Osteocyte (in vitro differentiated cells): ENCODE measurements around the gene ANKK1. TPM values are rescaled to one million over a fixed set of nuclear protein-coding genes. Genes with fewer than 3 reads are reported as not detected.

ENCODE experiments used
- DNase-seq: peaks from one replicate; pipeline ENCODE4 v3.0.0; 2021; ENCODE audit warnings: mixed read lengths; ENCODE audit not compliant: unreplicated experiment; ENCODE audit errors: extremely low spot score
- H3K27ac Mint-ChIP-seq: one replicate; pipeline ENCODE4 v1.8.0; 2021; ENCODE audit warnings: mild to moderate bottlenecking, mixed read lengths; ENCODE audit not compliant: unreplicated experiment
- H3K27me3 Mint-ChIP-seq: one replicate; pipeline ENCODE4 v1.8.0; 2021; ENCODE audit warnings: mixed read lengths; ENCODE audit not compliant: unreplicated experiment
- H3K36me3 Mint-ChIP-seq: one replicate; pipeline ENCODE4 v1.8.0; 2021; ENCODE audit warnings: mixed read lengths; ENCODE audit not compliant: unreplicated experiment
- H3K4me1 Mint-ChIP-seq: one replicate; pipeline ENCODE4 v1.8.0; 2021; ENCODE audit warnings: mixed read lengths; ENCODE audit not compliant: unreplicated experiment
- H3K4me3 Mint-ChIP-seq: one replicate; pipeline ENCODE4 v1.8.0; 2021; ENCODE audit warnings: mild to moderate bottlenecking, moderate library complexity, mixed read lengths; ENCODE audit not compliant: unreplicated experiment
- H3K9me3 Mint-ChIP-seq: one replicate; pipeline ENCODE4 v1.8.0; 2021; ENCODE audit warnings: mixed read lengths; ENCODE audit not compliant: unreplicated experiment
- long read RNA-seq: library from polyadenylated mRNA; unstranded; transcript quantifications from one replicate; pipeline ENCODE4 v2.0.0, GENCODE V29; 2021
- total RNA-seq: library from RNA; stranded (reverse); gene quantifications from 2 replicates; pipeline ENCODE4 v1.2.1, GENCODE V29; 2021
- TF ChIP-seq, protein P1 (sequence below): fragments of 200-600 bp; sonication (generic); IDR thresholded peaks from 2 replicates; pipeline ENCODE4 v1.5.0; 2021; ENCODE audit warnings: antibody characterized with exemption, mild to moderate bottlenecking, moderate library complexity

The ANKK1 gene
- not detected in 2 replicates for total RNA-seq
- long read RNA-seq, result 0 reads

- no peak within 1 kb of the TSS for H3K27ac Mint-ChIP-seq
- no peaks in the 10 kb centered on the region for H3K36me3 Mint-ChIP-seq
- H3K9me3 Mint-ChIP-seq, result no peaks in the 10 kb centered on the region
- TF ChIP-seq, protein P1, sequence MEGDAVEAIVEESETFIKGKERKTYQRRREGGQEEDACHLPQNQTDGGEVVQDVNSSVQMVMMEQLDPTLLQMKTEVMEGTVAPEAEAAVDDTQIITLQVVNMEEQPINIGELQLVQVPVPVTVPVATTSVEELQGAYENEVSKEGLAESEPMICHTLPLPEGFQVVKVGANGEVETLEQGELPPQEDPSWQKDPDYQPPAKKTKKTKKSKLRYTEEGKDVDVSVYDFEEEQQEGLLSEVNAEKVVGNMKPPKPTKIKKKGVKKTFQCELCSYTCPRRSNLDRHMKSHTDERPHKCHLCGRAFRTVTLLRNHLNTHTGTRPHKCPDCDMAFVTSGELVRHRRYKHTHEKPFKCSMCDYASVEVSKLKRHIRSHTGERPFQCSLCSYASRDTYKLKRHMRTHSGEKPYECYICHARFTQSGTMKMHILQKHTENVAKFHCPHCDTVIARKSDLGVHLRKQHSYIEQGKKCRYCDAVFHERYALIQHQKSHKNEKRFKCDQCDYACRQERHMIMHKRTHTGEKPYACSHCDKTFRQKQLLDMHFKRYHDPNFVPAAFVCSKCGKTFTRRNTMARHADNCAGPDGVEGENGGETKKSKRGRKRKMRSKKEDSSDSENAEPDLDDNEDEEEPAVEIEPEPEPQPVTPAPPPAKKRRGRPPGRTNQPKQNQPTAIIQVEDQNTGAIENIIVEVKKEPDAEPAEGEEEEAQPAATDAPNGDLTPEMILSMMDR, result peak; percentile 9
- DNase-seq, result no peak
- peaks cover 12% of the 10 kb centered on the region for H3K27me3 Mint-ChIP-seq
- no peaks in the 10 kb centered on the region for H3K4me1 Mint-ChIP-seq
- no peak within 1 kb of the TSS for H3K4me3 Mint-ChIP-seq
These were observed at the start of gene ANKK1 for GRCh38 chr11:113387605-113388211. TSS of gene ANKK1 (plus strand) at chr11:113387779. CDS start at chr11:113387885, 106 bp downstream.

GRCh38 chr11:113338730-113339129 lies 48.8 kb upstream of the ANKK1 start:
- Mint-ChIP-seq H3K9me3 (no peaks in the 10 kb centered on the region), H3K36me3 (peaks cover 36% of the 10 kb centered on the region), H3K4me3 (no peak overlapping the region), H3K4me1 (no peaks in the 10 kb centered on the region), H3K27me3 (no peaks in the 10 kb centered on the region), H3K27ac (no peak overlapping the region)
- no peak for DNase-seq
- TF ChIP-seq, protein P1, result no peak

DNA sequence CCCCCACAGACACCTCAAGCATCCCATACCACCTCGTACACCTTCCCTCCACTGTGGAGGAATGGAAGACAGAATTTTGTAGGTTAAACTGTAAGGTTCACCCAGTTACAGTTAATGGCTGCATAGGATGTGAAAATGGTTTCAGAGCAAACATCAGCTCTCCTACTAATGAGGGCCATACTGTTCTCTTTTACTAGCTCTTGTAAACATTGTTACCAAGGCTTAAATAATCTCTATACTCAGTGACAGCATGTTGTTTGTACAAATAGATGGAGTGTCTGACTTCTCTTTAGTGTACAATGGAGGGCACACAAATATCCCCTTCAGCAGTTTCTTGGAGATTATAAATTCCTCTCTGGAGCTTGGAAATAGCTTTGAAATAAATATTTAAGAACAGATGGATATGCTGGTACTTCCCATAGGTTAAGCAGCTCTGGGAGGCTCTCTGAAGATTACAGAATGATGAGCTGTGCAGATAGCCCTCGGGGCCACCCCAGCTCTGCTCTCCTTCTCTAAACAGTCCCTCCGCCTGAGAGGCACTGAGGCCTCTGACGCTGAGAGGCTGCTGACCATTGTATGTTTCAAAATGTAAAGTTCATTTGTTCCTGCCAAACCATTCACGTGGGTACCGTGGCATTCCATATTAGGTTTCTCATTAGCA lies 47.5 kb upstream of the ANKK1 start:
- Mint-ChIP-seq H3K9me3 (no peaks in the 10 kb centered on the region), H3K4me1 (no peaks in the 10 kb centered on the region), H3K36me3 (peaks cover 36% of the 10 kb centered on the region), H3K4me3 (no peak overlapping the region), H3K27ac (no peak overlapping the region), H3K27me3 (no peaks in the 10 kb centered on the region)
- TF ChIP-seq, protein P1, result no peak
- no peak for DNase-seq

DNA sequence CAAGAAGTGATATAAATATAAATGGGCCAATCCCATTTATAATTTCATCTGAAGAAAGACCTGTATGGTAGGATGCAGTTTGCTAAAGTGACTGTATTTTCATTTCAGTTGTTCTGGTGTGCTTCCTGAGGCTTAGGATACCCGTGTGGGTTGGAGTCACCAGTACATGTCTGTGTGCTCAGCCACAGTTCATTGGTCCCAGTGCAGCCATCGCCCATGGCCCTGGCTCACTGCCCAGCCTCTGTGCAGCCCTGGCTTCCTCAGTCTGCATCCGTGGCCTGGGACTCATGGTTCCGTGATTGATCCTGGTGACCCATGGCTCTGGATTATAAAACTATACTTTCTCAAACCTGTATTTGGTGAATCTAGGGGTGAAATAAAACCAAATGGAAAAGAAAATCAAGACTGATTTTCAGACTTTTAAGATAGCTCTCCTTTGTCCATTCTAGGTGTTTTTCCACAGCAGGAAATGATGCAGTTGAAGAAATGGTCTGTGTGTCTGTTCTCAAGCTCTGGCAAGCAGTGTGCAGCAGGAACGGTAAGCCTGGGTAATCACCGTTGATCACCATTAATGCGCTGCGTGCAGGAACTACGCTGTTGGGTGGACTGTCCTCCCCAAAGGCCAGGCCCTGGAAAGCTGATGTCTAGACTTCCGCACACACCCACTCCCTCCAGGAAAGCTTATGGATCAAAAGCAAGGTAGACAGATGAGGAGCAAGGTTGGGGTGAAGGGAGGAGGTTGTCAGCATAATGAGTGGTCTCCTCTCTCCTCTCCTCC lies 46.0 kb upstream of the ANKK1 start:
- Mint-ChIP-seq H3K4me3 (no peak overlapping the region), H3K27ac (no peak overlapping the region), H3K4me1 (peaks cover 3% of the 10 kb centered on the region), H3K36me3 (peaks cover 26% of the 10 kb centered on the region), H3K9me3 (no peaks in the 10 kb centered on the region), H3K27me3 (no peaks in the 10 kb centered on the region)
- no peak for DNase-seq
- TF ChIP-seq, protein P1, result no peak

- TF ChIP-seq, protein P1, result no peak
- Mint-ChIP-seq H3K4me3 (no peak overlapping the region), H3K9me3 (no peaks in the 10 kb centered on the region), H3K27ac (no peak overlapping the region), H3K4me1 (peaks cover 3% of the 10 kb centered on the region), H3K36me3 (peaks cover 18% of the 10 kb centered on the region), H3K27me3 (no peaks in the 10 kb centered on the region)
- no peak for DNase-seq
These were observed 41.6 kb upstream of the ANKK1 start for GRCh38 chr11:113345978-113346377.
